Fibroblast of lung (primary cell): ENCODE results near the gene CORO6. TPM values are rescaled to one million over a fixed set of nuclear protein-coding genes. Genes with fewer than 3 reads are reported as not detected.

Experiments
- DNase-seq, 2 donors: peaks; one replicate each; pipeline versions ENCODE4 v3.0.0 to v3.0.0-alpha.2; 2010; ENCODE audit warnings: low read depth in 2 of 2
- H2AFZ ChIP-seq: 2 replicates; pipeline ENCODE4 v1.5.1; 2012; ENCODE audit warnings: low read length, control low read depth, inconsistent platforms
- H3K27ac ChIP-seq: 2 replicates; pipeline ENCODE4 v1.5.1; 2011; ENCODE audit warnings: low read length, control low read depth; ENCODE audit not compliant: insufficient read depth
- H3K27me3 ChIP-seq: 2 replicates; pipeline ENCODE4 v1.5.1; 2011; ENCODE audit warnings: mild to moderate bottlenecking, low read length; ENCODE audit not compliant: control insufficient read depth, insufficient read depth
- H3K36me3 ChIP-seq: 2 replicates; pipeline ENCODE4 v1.5.1; 2011; ENCODE audit warnings: low read length; ENCODE audit not compliant: control insufficient read depth, insufficient read depth
- H3K4me1 ChIP-seq: 2 replicates; pipeline ENCODE4 v1.5.1; 2011; ENCODE audit warnings: low read length; ENCODE audit not compliant: control insufficient read depth, insufficient read depth; ENCODE audit errors: extremely low read depth
- H3K4me2 ChIP-seq: 2 replicates; pipeline ENCODE4 v1.5.1; 2011; ENCODE audit warnings: low read length, control low read depth; ENCODE audit not compliant: insufficient read depth; ENCODE audit errors: extremely low read depth
- H3K4me3 ChIP-seq, 4 experiments: fragments of 200-600 bp in 1 of 4; sonication (generic) in 1 of 4; replicated peaks in 1 of 4; 2 replicates each; pipeline ENCODE4 v1.5.1; 2011 to 2016; ENCODE audit warnings: low read length in 4 of 4, low read depth in 3 of 4, mild to moderate bottlenecking in 3 of 4, control low read depth in 2 of 4, inconsistent platforms in 1 of 4, mixed read lengths in 1 of 4; ENCODE audit not compliant: insufficient read depth in 1 of 4; ENCODE audit errors: control extremely low read depth in 1 of 4
- H3K79me2 ChIP-seq: 2 replicates; pipeline ENCODE4 v1.5.1; 2012; ENCODE audit warnings: mild to moderate bottlenecking, low read length, inconsistent platforms; ENCODE audit not compliant: control insufficient read depth, insufficient read depth
- H3K9ac ChIP-seq: 2 replicates; pipeline ENCODE4 v1.5.1; 2011; ENCODE audit warnings: mild to moderate bottlenecking, low read length, control low read depth; ENCODE audit not compliant: insufficient read depth
- H3K9me3 ChIP-seq: 2 replicates; pipeline ENCODE4 v1.5.1; 2012; ENCODE audit warnings: low read depth, low read length; ENCODE audit not compliant: control insufficient read depth, insufficient read depth
- H4K20me1 ChIP-seq: 2 replicates; pipeline ENCODE4 v1.5.1; 2011; ENCODE audit warnings: low read length; ENCODE audit not compliant: control insufficient read depth, insufficient read depth; ENCODE audit errors: extremely low read depth
- CTCF ChIP-seq, 2 donors: IDR thresholded peaks in 1 of 2; conservative IDR thresholded peaks in 1 of 2; 1 replicate in 1 of 2; 2 replicates in 1 of 2; pipeline ENCODE4 v1.5.1; 2011 to 2012; ENCODE audit warnings: low read length in 2 of 2, control low read depth in 1 of 2, inconsistent platforms in 1 of 2, low read depth in 1 of 2, mild to moderate bottlenecking in 1 of 2
- EZH2 ChIP-seq: IDR thresholded peaks from 2 replicates; pipeline ENCODE4 v1.5.1; 2012; ENCODE audit warnings: low read length, control low read depth, mild to moderate bottlenecking; ENCODE audit errors: missing control alignments
- polyA plus RNA-seq, 2 donors: library from polyadenylated mRNA; depleted of rRNA in 1 of 2; stranded (reverse) in 1 of 2; unstranded in 1 of 2; fragments of >200 nt; gene quantifications; 2 replicates each; pipeline ENCODE4 v1.2.1, GENCODE V29; 2011 to 2012; ENCODE audit warnings: missing spikeins in 1 of 2
- total RNA-seq: library from RNA; depleted of rRNA; stranded (reverse); fragments of >200 nt; gene quantifications from 2 replicates; pipeline ENCODE4 v1.2.1, GENCODE V29; 2014

The CORO6 gene
- total and polyA plus RNA-seq, 2 donors (not counting 1 experiment from before 2014, with no cell fraction given) = 8.0 to 19.3 TPM

DNA sequence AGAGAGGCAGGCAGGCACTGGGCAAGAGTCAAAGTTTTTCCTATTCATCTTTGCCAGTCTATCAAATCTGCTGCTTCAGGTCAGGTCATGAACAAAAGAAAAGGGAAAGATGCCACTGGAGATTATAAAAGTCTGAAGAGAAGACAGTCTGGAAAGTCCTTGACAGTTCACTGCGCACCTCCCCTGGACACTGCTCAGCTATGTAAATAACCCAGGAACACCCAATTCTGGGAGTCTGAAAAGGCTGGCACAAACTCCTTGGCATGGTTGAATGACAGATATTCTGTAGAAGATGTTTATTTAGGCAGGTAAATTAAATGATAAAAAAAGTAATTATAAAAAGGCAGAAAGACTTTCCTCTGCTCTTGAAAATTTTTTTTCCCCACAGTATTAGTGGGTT lies 5.2 kb upstream of the CORO6 start:
- no peak overlapping the region for H3K4me3 ChIP-seq
- H4K20me1 ChIP-seq = no peaks in the 10 kb centered on the region
- peaks cover 10% of the 10 kb centered on the region for H3K36me3 ChIP-seq
- peaks cover 7% of the 10 kb centered on the region for H3K4me1 ChIP-seq
- no peaks in the 10 kb centered on the region for H3K9me3 ChIP-seq
- TF ChIP-seq CTCF (conservative IDR thresholded peaks at IDR 0.05 in 1 of 2, IDR thresholded peaks at IDR 0.05 in 1 of 2; ENCODE audit: low read depth in 1 of 2, low read length in 2 of 2) (no peak), EZH2 (no peak)
- DNase-seq = no peak
- no peak overlapping the region for H2AFZ ChIP-seq
- H3K27ac ChIP-seq = no peak overlapping the region
- H3K9ac ChIP-seq = no peak overlapping the region
- H3K79me2 ChIP-seq = no peaks in the 10 kb centered on the region
- H3K27me3 ChIP-seq = no peaks in the 10 kb centered on the region
- H3K4me2 ChIP-seq = no peak overlapping the region

- TF ChIP-seq CTCF (conservative IDR thresholded peaks at IDR 0.05 in 1 of 2, IDR thresholded peaks at IDR 0.05 in 1 of 2; ENCODE audit: low read depth in 1 of 2, low read length in 2 of 2) (no peak), EZH2 (no peak)
Observed at GRCh38 chr17:29625037-29625750, 2.5 kb upstream of the CORO6 start.

DNA sequence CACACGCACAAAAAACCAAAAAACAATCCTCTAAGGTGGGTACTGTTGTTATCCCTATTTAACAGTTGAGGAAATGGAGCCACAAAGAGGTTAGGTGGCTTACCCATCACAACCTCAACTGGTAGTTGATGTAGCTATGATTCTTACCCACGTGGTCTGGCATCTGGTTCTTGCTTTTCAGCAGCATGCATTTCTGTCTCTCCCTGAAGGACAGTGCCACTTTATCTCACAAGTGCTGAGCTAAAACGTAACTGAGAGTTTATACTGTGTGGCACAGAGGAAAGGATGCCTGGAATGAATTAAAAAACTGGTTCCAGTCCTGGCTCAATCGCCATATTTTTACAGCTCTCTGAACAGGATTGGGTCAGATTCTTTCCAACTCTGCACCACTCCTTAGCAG lies 1.9 kb upstream of the CORO6 start:
- Histone ChIP-seq H3K36me3 (peaks cover 1% of the 10 kb centered on the region), H2AFZ (no peak overlapping the region), H4K20me1 (no peaks in the 10 kb centered on the region), H3K4me1 (peaks cover 12% of the 10 kb centered on the region), H3K79me2 (no peaks in the 10 kb centered on the region), H3K9ac (no peak overlapping the region), H3K27ac (no peak overlapping the region), H3K4me3 (no peak overlapping the region), H3K4me2 (no peak overlapping the region), H3K27me3 (no peaks in the 10 kb centered on the region), H3K9me3 (no peaks in the 10 kb centered on the region)
- TF ChIP-seq CTCF (conservative IDR thresholded peaks at IDR 0.05 in 1 of 2, IDR thresholded peaks at IDR 0.05 in 1 of 2; ENCODE audit: low read depth in 1 of 2, low read length in 2 of 2) (no peak), EZH2 (no peak)
- no peak for DNase-seq

More at GRCh38 chr17:29625037-29625750, 2.5 kb upstream of the CORO6 start:
- Histone ChIP-seq H3K27me3 (no peaks in the 10 kb centered on the region), H3K4me2 (peak overlapping the region; percentile 54), H3K27ac (peak overlapping the region; percentile 23), H4K20me1 (no peaks in the 10 kb centered on the region), H2AFZ (peak overlapping the region; percentile 3), H3K9ac (no peak overlapping the region), H3K4me1 (peaks cover 11% of the 10 kb centered on the region), H3K79me2 (no peaks in the 10 kb centered on the region), H3K4me3 (no peak overlapping the region), H3K36me3 (peaks cover 1% of the 10 kb centered on the region), H3K9me3 (no peaks in the 10 kb centered on the region)
- DNase-seq = peak; percentile 59 to 63
